ENCODE data around the gene DDHD1.

DDHD1 gene

GRCh38 chr14:52987042-52987441 is 166.1 kb downstream of the DDHD1 start:
- no peak for DNase-seq

Measured in NCI-H146 (cell line).